Activated B cell treated with CpG ODN at 0.5 μM for 24 hours (primary cell): Measurements from ENCODE around the gene MPZL3. TPM values are rescaled to one million over a fixed set of nuclear protein-coding genes. Genes with fewer than 3 reads are reported as not detected.

Experiments
- ATAC-seq: fragments of 200-7000 bp; cut with Tn5 transposase; one replicate; pipeline ENCODE4 v1.10.0; 2021; ENCODE audit warnings: low read depth, mild to moderate bottlenecking, moderate library complexity
- CTCF ChIA-PET: fragments of 350-600 bp; sonication (Branson Sonifier 250); formaldehyde crosslinking; loops from one replicate; lab custom pipeline; 2021; ENCODE audit warnings: antibody characterized with exemption; lab: Charles Lee
- POLR2A ChIA-PET: fragments of 350-600 bp; sonication (Branson Sonifier 250); formaldehyde crosslinking; loops from one replicate; lab custom pipeline; 2021; ENCODE audit warnings: antibody characterized with exemption; lab: Charles Lee
- DNase-seq: peaks from one replicate; pipeline ENCODE4 v3.0.0; 2022
- H3K27ac Mint-ChIP-seq: one replicate; pipeline ENCODE4 v1.8.0; 2020; ENCODE audit warnings: mixed read lengths
- H3K27me3 Mint-ChIP-seq: one replicate; pipeline ENCODE4 v1.8.0; 2021; ENCODE audit warnings: mixed read lengths
- H3K36me3 Mint-ChIP-seq: one replicate; pipeline ENCODE4 v1.8.0; 2021; ENCODE audit warnings: low read depth, mixed read lengths
- H3K4me1 Mint-ChIP-seq: one replicate; pipeline ENCODE4 v1.8.0; 2021; ENCODE audit warnings: mixed read lengths
- H3K4me3 Mint-ChIP-seq: one replicate; pipeline ENCODE4 v1.8.0; 2020; ENCODE audit warnings: mild to moderate bottlenecking, mixed read lengths
- H3K9me3 Mint-ChIP-seq: one replicate; pipeline ENCODE4 v1.8.0; 2020; ENCODE audit warnings: mixed read lengths
- CTCF ChIP-seq: fragments of 200-600 bp; IDR thresholded peaks from one replicate; pipeline ENCODE4 v1.8.0; 2022; ENCODE audit warnings: antibody characterized with exemption, mild to moderate bottlenecking
- intact Hi-C: fragments of 100-400 bp; cut with micrococcal nuclease; formaldehyde crosslinking; loops from one replicate; pipeline ENCODE4 v1.15.1; 2024
- total RNA-seq: library from RNA; stranded (reverse); gene quantifications from 2 replicates; pipeline ENCODE4 v1.2.3, GENCODE V29; 2022

The MPZL3 gene
- total RNA-seq, 1 donor from 2014 or later = 2.9 TPM

- Mint-ChIP-seq H3K27me3 (no peaks in the 10 kb centered on the region), H3K27ac (no peak overlapping the region), H3K36me3 (peaks cover 39% of the 10 kb centered on the region), H3K4me3 (no peak overlapping the region), H3K4me1 (peaks cover 22% of the 10 kb centered on the region), H3K9me3 (no peaks in the 10 kb centered on the region)
- DNase-seq (no peak), ATAC-seq (no peak)
- CTCF ChIA-PET = no interaction called here
- no peak for TF ChIP-seq CTCF
- intact Hi-C loops = no loop called here
- POLR2A ChIA-PET = no interaction called here
These were observed 19.5 kb downstream of the MPZL3 start for GRCh38 chr11:118232659-118233058.

- POLR2A ChIA-PET = no interaction called here
- H3K9me3 Mint-ChIP-seq = no peaks in the 10 kb centered on the region
- H3K27me3 Mint-ChIP-seq = no peaks in the 10 kb centered on the region
- DNase-seq (no peak), ATAC-seq (no peak)
- no peak overlapping the region for H3K4me3 Mint-ChIP-seq
- H3K36me3 Mint-ChIP-seq = peaks cover 36% of the 10 kb centered on the region
- no peak overlapping the region for H3K27ac Mint-ChIP-seq
- intact Hi-C loops = no loop called here
- TF ChIP-seq CTCF = no peak
- H3K4me1 Mint-ChIP-seq = peaks cover 34% of the 10 kb centered on the region
- CTCF ChIA-PET = no interaction called here
These were observed 20.7 kb downstream of the MPZL3 start for GRCh38 chr11:118231461-118231860.

GRCh38 chr11:118230088-118230487 lies 22.1 kb downstream of the MPZL3 start:
- H3K27ac Mint-ChIP-seq = no peak overlapping the region
- H3K9me3 Mint-ChIP-seq = no peaks in the 10 kb centered on the region
- ATAC-seq (no peak), DNase-seq (no peak)
- ChIA-PET CTCF (interaction anchor here (1.6 kb wide), 1 partner anchor 32 kb away, joined by 3 read pairs; no protein-coding TSS in a partner anchor), POLR2A (interaction anchor here (0.8 to 1.6 kb wide), 2 partner anchors 9 to 16 kb away, joined by 4 to 7 read pairs; no protein-coding TSS in a partner anchor)
- intact Hi-C loops = no loop called here
- peaks cover 45% of the 10 kb centered on the region for H3K4me1 Mint-ChIP-seq
- no peak overlapping the region for H3K4me3 Mint-ChIP-seq
- H3K36me3 Mint-ChIP-seq = peaks cover 26% of the 10 kb centered on the region
- H3K27me3 Mint-ChIP-seq = no peaks in the 10 kb centered on the region
- TF ChIP-seq CTCF = no peak

- H3K27me3 Mint-ChIP-seq = no peaks in the 10 kb centered on the region
- H3K4me3 Mint-ChIP-seq = peak overlapping the region; percentile 15
- peak overlapping the region; percentile 16 for H3K27ac Mint-ChIP-seq
- ATAC-seq (no peak), DNase-seq (no peak)
- H3K9me3 Mint-ChIP-seq = no peaks in the 10 kb centered on the region
- H3K36me3 Mint-ChIP-seq = peaks cover 19% of the 10 kb centered on the region
- CTCF ChIA-PET = interaction anchor here (1.6 kb wide), 1 partner anchor 31 kb away, joined by 3 read pairs; no protein-coding TSS in a partner anchor
- POLR2A ChIA-PET = interaction anchor here (0.6 to 1.6 kb wide), 4 partner anchors 10 to 299 kb away, joined by 3 to 7 read pairs (median 5); no protein-coding TSS in a partner anchor
- intact Hi-C loops = loop anchor here (2.0 kb wide), 1 partner anchor 23 kb away; the partner anchor contains the start of gene MPZL3
- peaks cover 52% of the 10 kb centered on the region for H3K4me1 Mint-ChIP-seq
- TF ChIP-seq CTCF = no peak
These were observed 22.8 kb downstream of the MPZL3 start for GRCh38 chr11:118229274-118229847.
